ENCODE data around the gene PABPN1L.
A peak's percentile ranks its signal among the peaks of the same experiment; 100 is the strongest.

Gene PABPN1L

DNA sequence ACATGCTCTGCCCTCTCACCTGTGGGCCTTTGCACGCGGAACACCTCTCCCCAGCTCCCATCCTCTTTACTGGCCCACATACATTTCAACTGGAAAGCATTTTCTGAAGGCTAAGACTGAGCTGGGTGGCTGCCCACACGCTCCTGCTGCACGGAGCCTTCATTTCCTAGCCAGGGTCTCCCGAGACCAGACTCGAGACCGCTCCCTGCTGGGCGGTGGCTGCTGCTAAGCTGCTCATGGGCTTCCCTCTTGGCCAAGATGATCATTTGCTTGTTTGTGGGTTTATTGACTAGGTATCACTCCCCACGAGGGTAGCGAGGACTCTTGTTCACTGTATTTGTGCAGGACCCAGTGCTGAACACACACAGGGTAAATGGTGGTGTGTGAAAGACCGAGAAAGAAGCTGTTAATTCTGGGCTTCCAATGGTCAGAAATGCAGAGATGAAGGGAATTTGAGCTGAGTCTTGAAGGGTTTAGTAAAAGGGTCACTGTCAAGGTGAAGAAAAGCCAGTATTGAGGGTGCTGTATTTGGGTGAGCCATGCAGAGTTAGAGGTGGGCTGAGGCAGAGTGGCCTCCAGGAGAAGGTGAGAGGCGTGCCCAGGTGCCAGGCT lies 8.6 kb downstream of the PABPN1L start:
- WGBS (ENCODE audit: extremely low coverage, insufficient coverage, insufficient read length), result no CpG with 5 or more reads among the region's 12 CpGs
- H3K36me3 ChIP-seq (ENCODE audit: control insufficient read depth in 1 of 2, insufficient read depth in 2 of 2, low read length in 2 of 2), result peaks cover 34 to 40% of the 10 kb centered on the region in 2 experiments
- H2AFZ ChIP-seq (ENCODE audit: insufficient read depth, low read length, poor library complexity), result peak overlapping the region; percentile 75
- H3K27me3 ChIP-seq (ENCODE audit: insufficient read depth, low read length), result no peaks in the 10 kb centered on the region
- H3K79me2 ChIP-seq (ENCODE audit: control insufficient read depth, insufficient read depth, low read length, poor library complexity), result peaks cover 8% of the 10 kb centered on the region
- H4K91ac ChIP-seq (ENCODE audit: low read depth, low read length), result peak overlapping the region; percentile 74
- no peak overlapping the region for H3K4ac ChIP-seq (ENCODE audit: low read depth, low read length)
- H2BK5ac ChIP-seq (ENCODE audit: low read depth, low read length, poor library complexity), result no peak overlapping the region
- no peak overlapping the region for H2BK120ac ChIP-seq (ENCODE audit: insufficient read depth, low read length, poor library complexity)
- no peak overlapping the region for H4K12ac ChIP-seq (ENCODE audit: low read depth, low read length)
- H3K14ac ChIP-seq (ENCODE audit: low read length), result no peak overlapping the region
- peak overlapping the region; percentile 94 for H3K4me3 ChIP-seq (ENCODE audit: low read depth, low read length)
- no peak overlapping the region for H2BK12ac ChIP-seq (ENCODE audit: low read length)
- no peak overlapping the region for H2AK5ac ChIP-seq (ENCODE audit: low read length)
- peak overlapping the region; percentile 85 for H3K9ac ChIP-seq (ENCODE audit: low read length)
- peaks cover 8% of the 10 kb centered on the region for H3K79me1 ChIP-seq (ENCODE audit: low read length)
- H3K4me1 ChIP-seq (ENCODE audit: control insufficient read depth in 1 of 2, insufficient read depth in 2 of 2, low read length in 2 of 2), result peaks cover 8% of the 10 kb centered on the region in 2 experiments
- no peak overlapping the region for H3K23ac ChIP-seq (ENCODE audit: low read length)
- H3K18ac ChIP-seq (ENCODE audit: low read length), result no peak overlapping the region
- H4K8ac ChIP-seq (ENCODE audit: low read depth, low read length), result peak overlapping the region; percentile 12
- peaks cover under 1% of the 10 kb centered on the region for H3K9me3 ChIP-seq (ENCODE audit: insufficient read depth, low read depth, low read length)
- peak; percentile 61 to 80 for DNase-seq
- H3K27ac ChIP-seq (ENCODE audit: low read depth, low read length), result no peak overlapping the region
- H3K4me2 ChIP-seq (ENCODE audit: low read length), result peak overlapping the region; percentile 77

DNA sequence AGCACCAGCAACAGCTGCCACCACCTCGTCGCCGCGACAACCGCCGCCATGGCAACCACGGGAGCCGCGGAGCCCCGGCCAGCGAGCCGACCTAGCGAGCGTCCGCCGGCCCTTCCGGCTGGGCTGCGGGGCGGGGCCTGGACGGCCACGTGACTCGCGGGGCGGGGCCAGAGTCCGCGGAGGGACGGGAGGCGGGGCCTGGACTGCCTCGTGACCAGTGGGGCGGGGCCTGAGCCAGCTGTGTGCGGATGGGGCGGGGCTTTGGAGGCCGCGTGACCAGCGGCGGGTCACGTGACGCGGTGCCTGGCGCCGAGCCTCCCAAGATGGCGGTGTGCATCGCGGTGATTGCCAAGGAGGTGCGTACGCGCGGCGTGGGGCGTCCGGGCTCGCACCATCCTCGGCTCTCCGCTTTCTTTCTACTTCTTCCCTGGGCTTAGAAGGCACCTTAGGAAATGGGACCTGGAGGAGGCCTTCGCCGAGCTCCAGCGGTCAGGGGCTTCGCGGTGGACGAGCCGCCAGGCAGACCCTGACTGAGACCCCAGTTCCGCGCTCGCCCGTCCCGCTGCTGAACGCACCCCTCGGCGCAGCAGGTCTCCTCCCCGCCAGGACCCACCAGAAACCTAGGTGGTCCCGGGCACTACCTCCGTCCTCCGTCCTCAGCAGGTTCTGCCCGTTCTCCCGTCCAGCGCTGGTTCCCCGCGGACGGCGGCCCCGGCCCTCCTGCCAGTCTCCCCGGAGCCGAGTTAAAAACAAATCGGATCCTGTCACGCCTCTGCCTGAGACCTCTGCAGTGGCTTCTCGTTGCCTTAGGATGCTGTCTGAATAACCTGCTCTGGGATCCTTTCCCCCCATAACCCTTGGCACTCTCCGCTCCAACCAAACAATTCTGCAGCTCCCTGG lies 9.4 kb downstream of the PABPN1L start, which contains the start of the genes GALNS and TRAPPC2L:
Gene GALNS (minus strand): TSS at position 120 of the 900 bp plus-strand sequence. CDS start 70 bp downstream, at position 50.
Gene TRAPPC2L (plus strand): TSS at position 300 of the 900 bp plus-strand sequence. CDS start 24 bp downstream, at position 324.
- Histone ChIP-seq H3K79me1 (ENCODE audit: low read length) (peaks cover 8% of the 10 kb centered on the region), H4K91ac (ENCODE audit: low read depth, low read length) (peak within 1 kb of the TSS; percentile 74), H3K27ac (ENCODE audit: low read depth, low read length) (no peak within 1 kb of the TSS), H3K9me3 (ENCODE audit: insufficient read depth, low read depth, low read length) (no peaks in the 10 kb centered on the region), H3K36me3 (ENCODE audit: control insufficient read depth in 1 of 2, insufficient read depth in 2 of 2, low read length in 2 of 2) (peaks cover 31 to 34% of the 10 kb centered on the region in 2 experiments), H2BK120ac (ENCODE audit: insufficient read depth, low read length, poor library complexity) (peak within 1 kb of the TSS; percentile 30), H3K4ac (ENCODE audit: low read depth, low read length) (peak within 1 kb of the TSS; percentile 33), H2AK5ac (ENCODE audit: low read length) (peak within 1 kb of the TSS; percentile 38), H3K79me2 (ENCODE audit: control insufficient read depth, insufficient read depth, low read length, poor library complexity) (peaks cover 8% of the 10 kb centered on the region), H3K4me3 (ENCODE audit: low read depth, low read length) (peak within 1 kb of the TSS; percentile 94), H3K9ac (ENCODE audit: low read length) (peak within 1 kb of the TSS; percentile 85), H3K27me3 (ENCODE audit: insufficient read depth, low read length) (no peaks in the 10 kb centered on the region), H2BK5ac (ENCODE audit: low read depth, low read length, poor library complexity) (peak within 1 kb of the TSS; percentile 37), H2BK12ac (ENCODE audit: low read length) (no peak within 1 kb of the TSS), H3K14ac (ENCODE audit: low read length) (peak within 1 kb of the TSS; percentile 85), H3K4me2 (ENCODE audit: low read length) (peak within 1 kb of the TSS; percentile 77), H2AFZ (ENCODE audit: insufficient read depth, low read length, poor library complexity) (peak within 1 kb of the TSS; percentile 75), H3K4me1 (ENCODE audit: control insufficient read depth in 1 of 2, insufficient read depth in 2 of 2, low read length in 2 of 2) (peaks cover 8% of the 10 kb centered on the region in 2 experiments), H3K23ac (ENCODE audit: low read length) (no peak within 1 kb of the TSS), H3K18ac (ENCODE audit: low read length) (peak within 1 kb of the TSS; percentile 90), H4K12ac (ENCODE audit: low read depth, low read length) (peak within 1 kb of the TSS; percentile 64), H4K8ac (ENCODE audit: low read depth, low read length) (peak within 1 kb of the TSS; percentile 77)
- no CpG with 5 or more reads among the region's 87 CpGs for WGBS (ENCODE audit: extremely low coverage, insufficient coverage, insufficient read length)
- peak; percentile 97 to 99 for DNase-seq

DNA sequence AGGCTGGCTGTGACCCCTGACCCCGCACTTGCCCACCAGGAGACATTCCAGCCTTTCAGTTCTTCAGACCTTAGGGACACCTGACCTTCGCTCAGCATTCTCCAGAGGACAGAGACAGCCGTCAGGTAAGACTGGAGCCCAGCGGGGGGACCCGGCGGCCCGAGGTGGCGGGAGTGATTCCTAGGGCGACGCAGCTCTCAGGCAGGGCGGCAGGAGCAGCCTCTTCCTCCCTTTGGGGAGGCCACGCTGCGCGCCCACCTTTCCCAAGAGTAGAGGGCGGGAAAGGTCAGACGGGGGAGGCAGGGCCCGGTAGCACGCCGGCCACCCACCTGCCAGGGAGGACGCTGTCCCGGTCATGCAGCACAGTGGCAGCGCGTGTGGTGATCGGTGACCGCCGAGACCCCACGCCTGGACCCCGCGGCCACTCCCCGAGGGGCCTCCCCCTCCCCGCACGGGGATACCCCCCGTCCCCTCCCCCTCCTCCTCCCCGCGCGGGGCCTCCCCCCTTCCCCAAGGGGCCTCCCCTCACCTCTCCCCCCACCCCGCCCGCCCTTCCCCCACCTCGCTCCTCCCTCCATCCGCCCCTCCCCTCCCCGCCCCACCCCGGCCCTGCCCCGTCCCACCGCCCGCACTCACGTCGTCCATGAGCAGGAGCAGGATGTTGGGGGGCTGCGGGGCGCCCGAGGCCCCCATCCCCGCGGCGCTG lies 10.2 kb downstream of the PABPN1L start:
- DNase-seq, result no peak
- Histone ChIP-seq H4K12ac (ENCODE audit: low read depth, low read length) (no peak overlapping the region), H4K91ac (ENCODE audit: low read depth, low read length) (peak overlapping the region; percentile 70), H3K14ac (ENCODE audit: low read length) (peak overlapping the region; percentile 85), H2BK5ac (ENCODE audit: low read depth, low read length, poor library complexity) (peak overlapping the region; percentile 37), H3K27me3 (ENCODE audit: insufficient read depth, low read length) (no peaks in the 10 kb centered on the region), H3K9ac (ENCODE audit: low read length) (no peak overlapping the region), H3K9me3 (ENCODE audit: insufficient read depth, low read depth, low read length) (no peaks in the 10 kb centered on the region), H3K4ac (ENCODE audit: low read depth, low read length) (peak overlapping the region; percentile 29), H2AK5ac (ENCODE audit: low read length) (peak overlapping the region; percentile 38), H2AFZ (ENCODE audit: insufficient read depth, low read length, poor library complexity) (peak overlapping the region; percentile 53), H3K4me3 (ENCODE audit: low read depth, low read length) (peak overlapping the region; percentile 85), H3K79me1 (ENCODE audit: low read length) (peaks cover 8% of the 10 kb centered on the region), H3K4me2 (ENCODE audit: low read length) (peak overlapping the region; percentile 68), H3K4me1 (ENCODE audit: control insufficient read depth in 1 of 2, insufficient read depth in 2 of 2, low read length in 2 of 2) (peaks cover 8% of the 10 kb centered on the region in 2 experiments), H2BK120ac (ENCODE audit: insufficient read depth, low read length, poor library complexity) (peak overlapping the region; percentile 16), H3K79me2 (ENCODE audit: control insufficient read depth, insufficient read depth, low read length, poor library complexity) (peaks cover 8% of the 10 kb centered on the region), H3K36me3 (ENCODE audit: control insufficient read depth in 1 of 2, insufficient read depth in 2 of 2, low read length in 2 of 2) (peaks cover 29 to 36% of the 10 kb centered on the region in 2 experiments), H3K23ac (ENCODE audit: low read length) (no peak overlapping the region), H3K18ac (ENCODE audit: low read length) (peak overlapping the region; percentile 90), H3K27ac (ENCODE audit: low read depth, low read length) (no peak overlapping the region), H2BK12ac (ENCODE audit: low read length) (no peak overlapping the region), H4K8ac (ENCODE audit: low read depth, low read length) (peak overlapping the region; percentile 74)
- no CpG with 5 or more reads among the region's 53 CpGs for WGBS (ENCODE audit: extremely low coverage, insufficient coverage, insufficient read length)

DNA sequence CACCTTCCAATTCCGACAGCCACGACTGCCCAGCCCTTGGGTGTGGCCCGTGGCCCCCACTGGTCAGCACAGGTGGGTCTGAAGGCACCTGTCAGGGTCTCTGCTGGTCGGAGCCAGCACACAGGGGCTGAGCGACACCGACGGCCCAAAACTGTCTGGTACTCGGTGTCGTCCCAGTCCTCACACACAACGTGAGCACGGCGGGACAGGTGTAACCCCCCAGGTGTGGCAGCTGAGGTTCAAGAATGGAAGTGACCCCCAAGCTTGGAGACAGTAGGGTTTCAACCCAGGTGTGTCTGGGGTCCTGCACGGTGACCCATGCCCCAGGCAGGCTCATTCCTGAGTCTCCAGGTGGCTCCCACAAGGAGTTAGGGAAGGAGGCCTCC lies 10.7 kb downstream of the PABPN1L start:
- Histone ChIP-seq H3K4ac (ENCODE audit: low read depth, low read length) (peak overlapping the region; percentile 33), H4K12ac (ENCODE audit: low read depth, low read length) (no peak overlapping the region), H3K27ac (ENCODE audit: low read depth, low read length) (no peak overlapping the region), H2BK120ac (ENCODE audit: insufficient read depth, low read length, poor library complexity) (no peak overlapping the region), H3K27me3 (ENCODE audit: insufficient read depth, low read length) (no peaks in the 10 kb centered on the region), H3K18ac (ENCODE audit: low read length) (peak overlapping the region; percentile 90), H3K23ac (ENCODE audit: low read length) (no peak overlapping the region), H3K4me1 (ENCODE audit: control insufficient read depth in 1 of 2, insufficient read depth in 2 of 2, low read length in 2 of 2) (peaks cover 8% of the 10 kb centered on the region in 2 experiments), H3K9me3 (ENCODE audit: insufficient read depth, low read depth, low read length) (no peaks in the 10 kb centered on the region), H3K79me1 (ENCODE audit: low read length) (peaks cover 8% of the 10 kb centered on the region), H4K8ac (ENCODE audit: low read depth, low read length) (no peak overlapping the region), H2AK5ac (ENCODE audit: low read length) (peak overlapping the region; percentile 13), H3K79me2 (ENCODE audit: control insufficient read depth, insufficient read depth, low read length, poor library complexity) (peaks cover 8% of the 10 kb centered on the region), H2BK5ac (ENCODE audit: low read depth, low read length, poor library complexity) (no peak overlapping the region), H3K4me3 (ENCODE audit: low read depth, low read length) (peak overlapping the region; percentile 49), H3K36me3 (ENCODE audit: control insufficient read depth in 1 of 2, insufficient read depth in 2 of 2, low read length in 2 of 2) (peaks cover 27 to 31% of the 10 kb centered on the region in 2 experiments), H3K14ac (ENCODE audit: low read length) (no peak overlapping the region), H2BK12ac (ENCODE audit: low read length) (no peak overlapping the region), H3K4me2 (ENCODE audit: low read length) (peak overlapping the region; percentile 68), H2AFZ (ENCODE audit: insufficient read depth, low read length, poor library complexity) (no peak overlapping the region), H4K91ac (ENCODE audit: low read depth, low read length) (no peak overlapping the region), H3K9ac (ENCODE audit: low read length) (no peak overlapping the region)
- no CpG with 5 or more reads among the region's 13 CpGs for WGBS (ENCODE audit: extremely low coverage, insufficient coverage, insufficient read length)
- DNase-seq, result no peak
